Activated CD8-positive, alpha-beta memory T cell treated with anti-CD3 and anti-CD28 coated beads for 1 hour (primary cell): Measurements from ENCODE around the gene CMTM7.
"Not testable (repeated sequence)": the region's sequence is repeated elsewhere in the genome, so short reads cannot be mapped to it uniquely, and the experiment has no call there.

ENCODE experiments used
- DNase-seq, 2 donors: peaks; one replicate each; pipeline ENCODE4 v3.0.0-alpha.2; 2020; ENCODE audit warnings: low read depth in 1 of 2; ENCODE audit errors: extremely low read depth in 1 of 2

Gene CMTM7

GRCh38 chr3:32435911-32436815 lies 44.5 kb downstream of the CMTM7 start:
- DNase-seq = no peak

- no peak for DNase-seq
Measured at GRCh38 chr3:32436816-32437189, 45.1 kb downstream of the CMTM7 start.

- no peak for DNase-seq
Measured at GRCh38 chr3:32437896-32438295, 46.2 kb downstream of the CMTM7 start.

- no peak for DNase-seq
Measured at GRCh38 chr3:32438596-32439344, 47.1 kb downstream of the CMTM7 start.

GRCh38 chr3:32439421-32439820 lies 47.8 kb downstream of the CMTM7 start:
- DNase-seq = not testable (repeated sequence)

- no peak for DNase-seq
Measured at GRCh38 chr3:32440611-32441350, 49.1 kb downstream of the CMTM7 start.

GRCh38 chr3:32442766-32443165 lies 51.1 kb downstream of the CMTM7 start:
- DNase-seq = no peak

- no peak for DNase-seq
Measured at GRCh38 chr3:32443478-32443877, 51.8 kb downstream of the CMTM7 start.

GRCh38 chr3:32447865-32448400 lies 56.3 kb downstream of the CMTM7 start:
- DNase-seq = no peak

- DNase-seq = no peak
Measured at GRCh38 chr3:32448686-32449474, 57.2 kb downstream of the CMTM7 start.

- DNase-seq = no peak
Measured at GRCh38 chr3:32449691-32450090, 58.0 kb downstream of the CMTM7 start.

GRCh38 chr3:32450426-32450825 lies 58.8 kb downstream of the CMTM7 start:
- no peak for DNase-seq

GRCh38 chr3:32450992-32451659 lies 59.5 kb downstream of the CMTM7 start:
- no peak for DNase-seq

- DNase-seq = no peak
Measured at GRCh38 chr3:32452009-32452408, 60.4 kb downstream of the CMTM7 start.

GRCh38 chr3:32453346-32453745 lies 61.7 kb downstream of the CMTM7 start:
- DNase-seq = no peak

GRCh38 chr3:32454111-32454510 lies 62.5 kb downstream of the CMTM7 start:
- DNase-seq = no peak

- no peak for DNase-seq
Measured at GRCh38 chr3:32454731-32455608, 63.3 kb downstream of the CMTM7 start.

GRCh38 chr3:32455609-32456428 lies 64.2 kb downstream of the CMTM7 start:
- DNase-seq = no peak
